Loucy (cell line): ENCODE measurements around the gene TCEANC2.

Source experiments
- CTCF ChIP-seq: fragments of 200-600 bp; sonication (generic); conservative IDR thresholded peaks from 2 replicates; pipeline ENCODE4 v1.5.1; 2014; ENCODE audit warnings: mild to moderate bottlenecking, antibody characterized with exemption, low read length
- EZH2phosphoT487 ChIP-seq: fragments of 200-600 bp; IDR thresholded peaks from 2 replicates; pipeline ENCODE4 v1.6.1; 2018; ENCODE audit warnings: antibody characterized with exemption, mild to moderate bottlenecking, moderate library complexity, borderline replicate concordance

- TF ChIP-seq CTCF (no peak), EZH2phosphoT487 (no peak)
Measured at GRCh38 chr1:54124906-54125305, 71.5 kb downstream of the TCEANC2 start.
